ENCODE data around the gene DHX30.

DHX30 gene

GRCh38 chr3:47852604-47853602, 50.0 kb downstream of the DHX30 start:
- DNase-seq: no peak

- DNase-seq: no peak
Measured at GRCh38 chr3:47854267-47854666, 51.3 kb downstream of the DHX30 start.

GRCh38 chr3:47854720-47855455, 52.0 kb downstream of the DHX30 start:
- no peak for DNase-seq

GRCh38 chr3:47855461-47856383, 52.8 kb downstream of the DHX30 start:
- no peak for DNase-seq

GRCh38 chr3:47856669-47857068, 53.7 kb downstream of the DHX30 start:
- DNase-seq: no peak

GRCh38 chr3:47857151-47857550, 54.2 kb downstream of the DHX30 start:
- DNase-seq: no peak

- DNase-seq: no peak
Measured at GRCh38 chr3:47859956-47860605, 57.1 kb downstream of the DHX30 start.

GRCh38 chr3:47863391-47864128, 60.6 kb downstream of the DHX30 start:
- no peak for DNase-seq

- DNase-seq: no peak
Measured at GRCh38 chr3:47865192-47865591, 62.3 kb downstream of the DHX30 start.

- DNase-seq: no peak
Measured at GRCh38 chr3:47867451-47868044, 64.6 kb downstream of the DHX30 start.

- no peak for DNase-seq
Measured at GRCh38 chr3:47868306-47868705, 65.4 kb downstream of the DHX30 start.

GRCh38 chr3:47870156-47870555, 67.2 kb downstream of the DHX30 start:
- DNase-seq: no peak

GRCh38 chr3:47870702-47871260, 67.8 kb downstream of the DHX30 start:
- no peak for DNase-seq

GRCh38 chr3:47871389-47871788, 68.5 kb downstream of the DHX30 start:
- DNase-seq: no peak

- no peak for DNase-seq
Measured at GRCh38 chr3:47872916-47873315, 70.0 kb downstream of the DHX30 start.

- no peak for DNase-seq
Measured at GRCh38 chr3:47874438-47874837, 71.5 kb downstream of the DHX30 start.

GRCh38 chr3:47874913-47875312, 72.0 kb downstream of the DHX30 start:
- DNase-seq: no peak

- DNase-seq: no peak
Measured at GRCh38 chr3:47877290-47877689, 74.4 kb downstream of the DHX30 start.

- DNase-seq: no peak
Measured at GRCh38 chr3:47877719-47878118, 74.8 kb downstream of the DHX30 start.

GRCh38 chr3:47882338-47882737, 79.4 kb downstream of the DHX30 start:
- no peak for DNase-seq

- no peak for DNase-seq
Measured at GRCh38 chr3:47884603-47885002, 81.7 kb downstream of the DHX30 start.

All from NCI-H748 treated with DMSO at 0.1 percent for 48 hours (cell line).